Ovary (tissue), 9 donors: ENCODE data around the gene TENM3. TPM values are rescaled to one million over a fixed set of nuclear protein-coding genes. Genes with fewer than 3 reads are reported as not detected.

Experiments
- DNase-seq, 5 donors: peaks; one replicate each; pipeline ENCODE4 v3.0.0-alpha.2; 2019 to 2020
- H3K27ac ChIP-seq, 2 donors: fragments of 200-600 bp; one replicate each; pipeline versions ENCODE4 v1.5.1 to v1.8.0; 2019 to 2022
- H3K27me3 ChIP-seq: fragments of 200-600 bp; one replicate; pipeline ENCODE4 v1.8.0; 2022
- H3K36me3 ChIP-seq: fragments of 200-600 bp; sonication (generic); one replicate; pipeline ENCODE4 v1.5.1; 2019
- H3K4me1 ChIP-seq: one replicate; pipeline ENCODE4 v1.8.1; 2013; ENCODE audit warnings: mild to moderate bottlenecking, moderate library complexity; ENCODE audit not compliant: insufficient read depth
- H3K4me3 ChIP-seq: fragments of 200-600 bp; sonication (generic); one replicate; pipeline ENCODE4 v1.5.1; 2017
- H3K9me3 ChIP-seq, 2 donors: fragments of 200-600 bp in 1 of 2; sonication (generic) in 1 of 2; one replicate each; pipeline versions ENCODE4 v1.5.1 to v1.8.1; 2013 to 2019; ENCODE audit warnings: mild to moderate bottlenecking in 1 of 2, moderate library complexity in 1 of 2
- CTCF ChIP-seq, 3 donors: fragments of 450-650 bp in 2 of 3; fragments of 200-600 bp in 1 of 3; IDR thresholded peaks; one replicate each; pipeline versions ENCODE4 v1.5.1 to v1.8.0; 2016 to 2022; ENCODE audit warnings: antibody characterized with exemption in 3 of 3, mild to moderate bottlenecking in 1 of 3
- EP300 ChIP-seq: sonication (generic); formaldehyde crosslinking; IDR thresholded peaks from one replicate; pipeline ENCODE4 v1.6.1; 2017; ENCODE audit warnings: antibody characterized with exemption
- POLR2A ChIP-seq: fragments of 450-650 bp; IDR thresholded peaks from one replicate; pipeline ENCODE4 v1.6.1; 2017; ENCODE audit warnings: antibody characterized with exemption, mild to moderate bottlenecking, moderate library complexity
- whole genome bisulfite sequencing, 3 donors: extraction: QIAGEN DNeasy Blood & Tissue Kit in 1 of 3; methylation state at CpG; one replicate each; pipeline versions ENCODE4 v1.1.5 to v1.1.7; 2013 to 2017; 5-methylcytosine and 5-hydroxymethylcytosine counted together
- intact Hi-C, 4 donors: fragments of 100-400 bp; cut with DNase I; formaldehyde crosslinking; loops; one replicate each; pipeline versions ENCODE4 v1.11.0 to v1.15.1; 2022 to 2023
- polyA plus RNA-seq, 2 donors: library from polyadenylated mRNA; stranded (reverse); fragments of 200-250 nt in 1 of 2; fragments of 350-450 nt in 1 of 2; fragmentation: Illumina TruSeq in 1 of 2; extraction: RNeasy Lipid Tissue Mini Kit (QIAGEN cat#74804) in 1 of 2; gene quantifications; one replicate each; pipeline ENCODE4 v1.2.3, GENCODE V29; 2013 to 2014
- total RNA-seq, 7 donors: library from RNA; depleted of rRNA in 2 of 7; stranded (reverse); fragments of >200 nt in 2 of 7; fragmentation: NEBNext Ultra II Directional in 3 of 7; extraction: Animal tissue kit (Norgen Biotek cat#: 25700) in 3 of 7; gene quantifications; one replicate each; pipeline versions ENCODE4 v1.1.0 to v1.2.4, GENCODE V29; 2016 to 2023
- donor health status: DM: no; HTN: no; CAD: no; lungs with moderate emphysema.
- donor health status: DM: no; HTN: no; CAD: no.
- donor health status: Bipolar disorder and iron deficiency.
- donor health status: DM: yes; HTN: yes; CAD: no.
- donor health status: DM: no; HTN: no; CAD: no.
- donor health status: DM: yes; HTN: yes; CAD: no.

The TENM3 gene
- total and polyA plus RNA-seq, 9 donors = 0.82 to 16.1 (median 5.7) TPM

- no peaks in the 10 kb centered on the region for H3K9me3 ChIP-seq
- H3K36me3 ChIP-seq = no peaks in the 10 kb centered on the region
- intact Hi-C loops = no loop called here
- H3K27ac ChIP-seq = no peak overlapping the region
- DNase-seq = no peak
- H3K27me3 ChIP-seq = no peaks in the 10 kb centered on the region
- H3K4me3 ChIP-seq = no peak overlapping the region
- H3K4me1 ChIP-seq = no peaks in the 10 kb centered on the region
- 92 to 95% (median 94%) methylated on average over 5 of the region's 5 CpGs for WGBS, 3 donors
- no peak for TF ChIP-seq CTCF (IDR thresholded peaks at IDR 0.05)
- no peak for TF ChIP-seq POLR2A
- no peak for TF ChIP-seq EP300
Measured at GRCh38 chr4:182754895-182755294, 511.7 kb downstream of the TENM3 start.

GRCh38 chr4:182756161-182756690 lies 513.0 kb downstream of the TENM3 start:
- Histone ChIP-seq H3K4me1 (no peaks in the 10 kb centered on the region), H3K4me3 (no peak overlapping the region), H3K9me3 (no peaks in the 10 kb centered on the region), H3K36me3 (no peaks in the 10 kb centered on the region), H3K27ac (no peak overlapping the region), H3K27me3 (no peaks in the 10 kb centered on the region)
- intact Hi-C loops = no loop called here
- WGBS, 3 donors = 92 to 97% (median 92%) methylated on average over 6 of the region's 6 CpGs
- TF ChIP-seq POLR2A (no peak), EP300 (no peak), CTCF (IDR thresholded peaks at IDR 0.05) (no peak)
- DNase-seq = no peak

- TF ChIP-seq CTCF (IDR thresholded peaks at IDR 0.05) (no peak), POLR2A (no peak), EP300 (no peak)
- intact Hi-C loops = no loop called here
- no peak overlapping the region for H3K27ac ChIP-seq
- H3K9me3 ChIP-seq = no peaks in the 10 kb centered on the region
- no peaks in the 10 kb centered on the region for H3K36me3 ChIP-seq
- H3K4me1 ChIP-seq = no peaks in the 10 kb centered on the region
- DNase-seq = no peak
- H3K4me3 ChIP-seq = no peak overlapping the region
- no peaks in the 10 kb centered on the region for H3K27me3 ChIP-seq
- 67 to 76% (median 71%) methylated on average over 12 of the region's 12 CpGs for WGBS, 3 donors
Measured at GRCh38 chr4:182758273-182758672, 515.1 kb downstream of the TENM3 start.

- no peak for TF ChIP-seq POLR2A
- TF ChIP-seq EP300 = no peak
- no peak for TF ChIP-seq CTCF (IDR thresholded peaks at IDR 0.05)
- 84 to 89% (median 84%) methylated on average over 6 of the region's 6 CpGs for WGBS, 3 donors
- no peaks in the 10 kb centered on the region for H3K36me3 ChIP-seq
- no peak for DNase-seq
- H3K4me1 ChIP-seq = no peaks in the 10 kb centered on the region
- no peaks in the 10 kb centered on the region for H3K9me3 ChIP-seq
- no peaks in the 10 kb centered on the region for H3K27me3 ChIP-seq
- intact Hi-C loops = no loop called here
- no peak overlapping the region for H3K4me3 ChIP-seq
- no peak overlapping the region for H3K27ac ChIP-seq
Measured at GRCh38 chr4:182760551-182761043, 517.4 kb downstream of the TENM3 start.
